ENCODE data around the gene AKAP1. TPM values are rescaled to one million over a fixed set of nuclear protein-coding genes. Genes with fewer than 3 reads are reported as not detected.

The AKAP1 gene
- total and polyA plus RNA-seq, 9 of the 15 experiments (the other 6 are each of a cell fraction or from before 2014, with no cell fraction given) = 12.9 to 63.8 (median 36.4) TPM

DNA sequence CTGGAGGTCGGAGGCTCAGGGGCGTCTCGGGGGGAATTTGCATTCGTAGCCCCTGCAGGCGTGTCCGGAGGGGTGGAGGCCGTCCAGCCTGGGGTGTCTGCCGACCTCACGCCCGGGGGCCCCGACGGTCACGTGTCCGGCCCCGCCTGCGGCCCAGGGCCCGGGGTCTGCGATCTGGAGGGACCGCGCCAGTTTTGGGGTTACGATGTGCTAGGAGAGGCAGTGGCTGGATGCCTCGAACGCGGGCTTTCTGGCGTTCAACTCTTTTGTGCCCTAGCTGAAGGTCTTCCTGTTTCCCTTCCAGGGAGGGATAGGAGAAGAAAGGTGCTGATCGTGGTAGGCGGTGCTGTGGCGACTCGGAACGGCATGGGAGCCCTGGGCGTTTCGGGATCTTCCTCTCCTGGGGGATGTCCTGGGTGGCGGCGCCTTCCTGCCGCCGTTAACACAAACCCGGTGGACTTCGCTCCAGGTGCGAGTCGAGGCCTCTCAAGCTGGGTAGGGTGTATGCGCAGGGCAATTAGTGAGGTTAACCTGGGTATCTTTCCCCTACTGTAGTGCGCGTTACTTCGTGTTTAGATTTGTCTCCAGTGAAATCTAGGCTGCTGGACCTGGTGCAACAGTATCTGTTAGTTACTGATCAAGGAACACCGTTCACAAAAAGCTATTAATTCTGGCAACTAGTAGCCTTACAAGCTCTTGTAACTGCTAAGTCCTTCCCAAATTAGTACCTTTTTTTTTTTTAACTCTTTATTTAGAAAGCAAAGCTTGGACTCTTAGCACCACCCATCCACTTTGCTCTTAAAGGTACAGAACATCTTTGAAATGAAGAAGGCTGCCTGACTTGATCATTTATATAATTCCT is 1.3 kb downstream of the AKAP1 start (continued):
- TF ChIP-seq, protein P1, sequence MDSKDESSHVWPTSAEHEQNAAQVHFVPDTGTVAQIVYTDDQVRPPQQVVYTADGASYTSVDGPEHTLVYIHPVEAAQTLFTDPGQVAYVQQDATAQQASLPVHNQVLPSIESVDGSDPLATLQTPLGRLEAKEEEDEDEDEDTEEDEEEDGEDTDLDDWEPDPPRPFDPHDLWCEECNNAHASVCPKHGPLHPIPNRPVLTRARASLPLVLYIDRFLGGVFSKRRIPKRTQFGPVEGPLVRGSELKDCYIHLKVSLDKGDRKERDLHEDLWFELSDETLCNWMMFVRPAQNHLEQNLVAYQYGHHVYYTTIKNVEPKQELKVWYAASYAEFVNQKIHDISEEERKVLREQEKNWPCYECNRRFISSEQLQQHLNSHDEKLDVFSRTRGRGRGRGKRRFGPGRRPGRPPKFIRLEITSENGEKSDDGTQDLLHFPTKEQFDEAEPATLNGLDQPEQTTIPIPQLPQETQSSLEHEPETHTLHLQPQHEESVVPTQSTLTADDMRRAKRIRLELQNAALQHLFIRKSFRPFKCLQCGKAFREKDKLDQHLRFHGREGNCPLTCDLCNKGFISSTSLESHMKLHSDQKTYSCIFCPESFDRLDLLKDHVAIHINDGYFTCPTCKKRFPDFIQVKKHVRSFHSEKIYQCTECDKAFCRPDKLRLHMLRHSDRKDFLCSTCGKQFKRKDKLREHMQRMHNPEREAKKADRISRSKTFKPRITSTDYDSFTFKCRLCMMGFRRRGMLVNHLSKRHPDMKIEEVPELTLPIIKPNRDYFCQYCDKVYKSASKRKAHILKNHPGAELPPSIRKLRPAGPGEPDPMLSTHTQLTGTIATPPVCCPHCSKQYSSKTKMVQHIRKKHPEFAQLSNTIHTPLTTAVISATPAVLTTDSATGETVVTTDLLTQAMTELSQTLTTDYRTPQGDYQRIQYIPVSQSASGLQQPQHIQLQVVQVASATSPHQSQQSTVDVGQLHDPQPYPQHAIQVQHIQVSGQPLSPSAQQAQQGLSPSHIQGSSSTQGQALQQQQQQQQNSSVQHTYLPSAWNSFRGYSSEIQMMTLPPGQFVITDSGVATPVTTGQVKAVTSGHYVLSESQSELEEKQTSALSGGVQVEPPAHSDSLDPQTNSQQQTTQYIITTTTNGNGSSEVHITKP (IDR thresholded peaks at IDR 0.05; ENCODE audit: partially characterized antibody) = peak; percentile 3
- no peak for TF ChIP-seq ZNF134 (CRISPR knock-in tag; conservative IDR thresholded peaks at IDR 0.05)
- TF ChIP-seq PHF21A (IDR thresholded peaks at IDR 0.05; ENCODE audit: borderline replicate concordance, low read depth) = no peak
- TF ChIP-seq ZNF282 (CRISPR knock-in tag; IDR thresholded peaks at IDR 0.05) = no peak
- TF ChIP-seq, protein P2, sequence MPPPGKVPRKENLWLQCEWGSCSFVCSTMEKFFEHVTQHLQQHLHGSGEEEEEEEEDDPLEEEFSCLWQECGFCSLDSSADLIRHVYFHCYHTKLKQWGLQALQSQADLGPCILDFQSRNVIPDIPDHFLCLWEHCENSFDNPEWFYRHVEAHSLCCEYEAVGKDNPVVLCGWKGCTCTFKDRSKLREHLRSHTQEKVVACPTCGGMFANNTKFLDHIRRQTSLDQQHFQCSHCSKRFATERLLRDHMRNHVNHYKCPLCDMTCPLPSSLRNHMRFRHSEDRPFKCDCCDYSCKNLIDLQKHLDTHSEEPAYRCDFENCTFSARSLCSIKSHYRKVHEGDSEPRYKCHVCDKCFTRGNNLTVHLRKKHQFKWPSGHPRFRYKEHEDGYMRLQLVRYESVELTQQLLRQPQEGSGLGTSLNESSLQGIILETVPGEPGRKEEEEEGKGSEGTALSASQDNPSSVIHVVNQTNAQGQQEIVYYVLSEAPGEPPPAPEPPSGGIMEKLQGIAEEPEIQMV (tag; conservative IDR thresholded peaks at IDR 0.05; ENCODE audit: low read depth) = no peak
- TF ChIP-seq RUNX1 (IDR thresholded peaks at IDR 0.05; ENCODE audit: low read depth) = no peak
- TF ChIP-seq POLR3A (IDR thresholded peaks at IDR 0.05; ENCODE audit: borderline replicate concordance, extremely low read depth, insufficient read depth, insufficient read length) = no peak
- no peak for TF ChIP-seq FOSL1 (tag; conservative IDR thresholded peaks at IDR 0.05)
- TF ChIP-seq NCOR1 (IDR thresholded peaks at IDR 0.05) = no peak
- TF ChIP-seq, protein P3, sequence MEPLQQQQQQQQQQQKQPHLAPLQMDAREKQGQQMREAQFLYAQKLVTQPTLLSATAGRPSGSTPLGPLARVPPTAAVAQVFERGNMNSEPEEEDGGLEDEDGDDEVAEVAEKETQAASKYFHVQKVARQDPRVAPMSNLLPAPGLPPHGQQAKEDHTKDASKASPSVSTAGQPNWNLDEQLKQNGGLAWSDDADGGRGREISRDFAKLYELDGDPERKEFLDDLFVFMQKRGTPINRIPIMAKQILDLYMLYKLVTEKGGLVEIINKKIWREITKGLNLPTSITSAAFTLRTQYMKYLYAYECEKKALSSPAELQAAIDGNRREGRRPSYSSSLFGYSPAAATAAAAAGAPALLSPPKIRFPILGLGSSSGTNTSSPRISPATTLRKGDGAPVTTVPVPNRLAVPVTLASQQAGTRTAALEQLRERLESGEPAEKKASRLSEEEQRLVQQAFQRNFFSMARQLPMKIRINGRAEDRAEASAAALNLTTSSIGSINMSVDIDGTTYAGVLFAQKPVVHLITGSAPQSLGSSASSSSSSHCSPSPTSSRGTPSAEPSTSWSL (CRISPR knock-in tag; IDR thresholded peaks at IDR 0.05; ENCODE audit: borderline replicate concordance) = no peak
- TF ChIP-seq ZNF75A (CRISPR knock-in tag; IDR thresholded peaks at IDR 0.05) = no peak
- TF ChIP-seq CHD2 (IDR thresholded peaks at IDR 0.05; ENCODE audit: low read depth, low read length) = no peak
- no peak for TF ChIP-seq RBM15 (IDR thresholded peaks at IDR 0.05; ENCODE audit: insufficient read depth, low read length)
- no peak; a peak in 1 of 4 replicates for TF ChIP-seq SIN3A (IDR thresholded peaks at IDR 0.05; ENCODE audit: borderline replicate concordance in 2 of 2, control insufficient read depth in 1 of 2, low read depth in 2 of 2, low read length in 2 of 2)
- no peak for TF ChIP-seq ZKSCAN8 (CRISPR knock-in tag; IDR thresholded peaks at IDR 0.05)
- no peak for TF ChIP-seq ZFPM2 (CRISPR knock-in tag; IDR thresholded peaks at IDR 0.05)
- TF ChIP-seq ZFX (CRISPR knock-in tag; IDR thresholded peaks at IDR 0.05) = no peak; the same call in 1 of the 2 replicates
- TF ChIP-seq, protein P4, sequence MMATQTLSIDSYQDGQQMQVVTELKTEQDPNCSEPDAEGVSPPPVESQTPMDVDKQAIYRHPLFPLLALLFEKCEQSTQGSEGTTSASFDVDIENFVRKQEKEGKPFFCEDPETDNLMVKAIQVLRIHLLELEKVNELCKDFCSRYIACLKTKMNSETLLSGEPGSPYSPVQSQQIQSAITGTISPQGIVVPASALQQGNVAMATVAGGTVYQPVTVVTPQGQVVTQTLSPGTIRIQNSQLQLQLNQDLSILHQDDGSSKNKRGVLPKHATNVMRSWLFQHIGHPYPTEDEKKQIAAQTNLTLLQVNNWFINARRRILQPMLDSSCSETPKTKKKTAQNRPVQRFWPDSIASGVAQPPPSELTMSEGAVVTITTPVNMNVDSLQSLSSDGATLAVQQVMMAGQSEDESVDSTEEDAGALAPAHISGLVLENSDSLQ (IDR thresholded peaks at IDR 0.05) = no peak
- TF ChIP-seq ZNF778 (CRISPR knock-in tag; IDR thresholded peaks at IDR 0.05) = no peak
- TF ChIP-seq NR1H2 (CRISPR knock-in tag; IDR thresholded peaks at IDR 0.05) = no peak
- no peak for TF ChIP-seq EGR1 (conservative IDR thresholded peaks at IDR 0.05)

Measured in K562 (cell line).